ENCODE measurements around the gene ZBTB7C. TPM values are rescaled to one million over a fixed set of nuclear protein-coding genes. Genes with fewer than 3 reads are reported as not detected.

The ZBTB7C gene
- total and polyA plus RNA-seq, 9 donors: 1.5 to 26.6 (median 15.7) TPM

- no peak for TF ChIP-seq CTCF (IDR thresholded peaks at IDR 0.05)
- no peak for TF ChIP-seq POLR2A (IDR thresholded peaks at IDR 0.05)
- no peak for TF ChIP-seq EP300 (IDR thresholded peaks at IDR 0.05)
- 72 to 80% (median 72%) methylated on average over 5 of the region's 5 CpGs for WGBS, 3 donors
- Histone ChIP-seq H3K36me3 (no peaks in the 10 kb centered on the region), H3K27me3 (no peaks in the 10 kb centered on the region), H3K9me3 (no peaks in the 10 kb centered on the region), H3K27ac (no peak overlapping the region), H3K4me1 (ENCODE audit: insufficient read depth) (no peaks in the 10 kb centered on the region), H3K4me3 (no peak overlapping the region)
- DNase-seq: no peak
- intact Hi-C loops (cut with DNase I): no loop called here
Observed at GRCh38 chr18:47986620-47987387, 422.4 kb downstream of the ZBTB7C start.

DNA sequence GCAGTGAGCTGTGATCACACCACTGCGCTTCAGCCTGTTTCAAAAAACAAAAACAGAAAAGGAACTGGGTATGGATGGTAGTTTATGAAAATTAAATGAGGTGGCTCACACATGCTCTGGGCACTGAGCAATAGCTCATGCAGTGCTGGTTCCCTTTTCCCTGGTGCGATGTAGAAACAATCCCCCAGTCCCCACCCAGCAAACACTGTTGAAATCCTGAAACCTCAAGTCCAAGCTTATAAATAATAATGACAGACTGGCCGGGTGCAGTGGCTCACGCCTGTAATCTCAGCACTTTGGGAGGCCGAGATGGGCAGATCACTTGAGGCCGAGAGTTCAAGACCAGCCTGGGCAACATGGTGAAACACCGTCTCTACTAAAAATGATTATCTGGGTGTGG lies 423.3 kb downstream of the ZBTB7C start:
- no peak overlapping the region for H3K27ac ChIP-seq
- no peaks in the 10 kb centered on the region for H3K36me3 ChIP-seq
- no peak overlapping the region for H3K4me3 ChIP-seq
- intact Hi-C loops (cut with DNase I): no loop called here
- no peak for TF ChIP-seq CTCF (IDR thresholded peaks at IDR 0.05)
- no peak for TF ChIP-seq POLR2A (IDR thresholded peaks at IDR 0.05)
- no peak for TF ChIP-seq EP300 (IDR thresholded peaks at IDR 0.05)
- H3K4me1 ChIP-seq (ENCODE audit: insufficient read depth): no peaks in the 10 kb centered on the region
- whole genome bisulfite sequencing, 3 donors: 77 to 91% (median 85%) methylated on average over 7 of the region's 7 CpGs
- no peak for DNase-seq
- no peaks in the 10 kb centered on the region for H3K27me3 ChIP-seq
- H3K9me3 ChIP-seq: no peaks in the 10 kb centered on the region

GRCh38 chr18:47984991-47985390 lies 424.2 kb downstream of the ZBTB7C start:
- no peaks in the 10 kb centered on the region for H3K9me3 ChIP-seq
- intact Hi-C loops (cut with DNase I): no loop called here
- H3K27ac ChIP-seq: no peak overlapping the region
- TF ChIP-seq EP300 (IDR thresholded peaks at IDR 0.05): no peak
- no peaks in the 10 kb centered on the region for H3K36me3 ChIP-seq
- no peak overlapping the region for H3K4me3 ChIP-seq
- no peaks in the 10 kb centered on the region for H3K27me3 ChIP-seq
- H3K4me1 ChIP-seq (ENCODE audit: insufficient read depth): no peaks in the 10 kb centered on the region
- WGBS, 3 donors: 86 to 89% (median 87%) methylated on average over 4 of the region's 4 CpGs
- no peak for DNase-seq

GRCh38 chr18:47983946-47984345 lies 425.2 kb downstream of the ZBTB7C start:
- H3K27me3 ChIP-seq: no peaks in the 10 kb centered on the region
- no peaks in the 10 kb centered on the region for H3K9me3 ChIP-seq
- H3K4me1 ChIP-seq (ENCODE audit: insufficient read depth): no peaks in the 10 kb centered on the region
- H3K36me3 ChIP-seq: no peaks in the 10 kb centered on the region
- WGBS, 3 donors: 90 to 95% (median 93%) methylated on average over 6 of the region's 6 CpGs
- H3K27ac ChIP-seq: no peak overlapping the region
- intact Hi-C loops (cut with DNase I): no loop called here
- no peak overlapping the region for H3K4me3 ChIP-seq
- no peak for TF ChIP-seq EP300 (IDR thresholded peaks at IDR 0.05)
- no peak for TF ChIP-seq CTCF (IDR thresholded peaks at IDR 0.05)
- no peak for TF ChIP-seq POLR2A (IDR thresholded peaks at IDR 0.05)
- DNase-seq: no peak

GRCh38 chr18:47983055-47983454 lies 426.1 kb downstream of the ZBTB7C start:
- H3K27me3 ChIP-seq: no peaks in the 10 kb centered on the region
- DNase-seq: no peak
- WGBS, 3 donors: 79 to 91% (median 89%) methylated on average over 2 of the region's 2 CpGs
- no peak overlapping the region for H3K4me3 ChIP-seq
- no peaks in the 10 kb centered on the region for H3K36me3 ChIP-seq
- TF ChIP-seq CTCF (IDR thresholded peaks at IDR 0.05) (no peak), POLR2A (IDR thresholded peaks at IDR 0.05) (no peak), EP300 (IDR thresholded peaks at IDR 0.05) (no peak)
- H3K4me1 ChIP-seq (ENCODE audit: insufficient read depth): no peaks in the 10 kb centered on the region
- H3K27ac ChIP-seq: no peak overlapping the region
- no peaks in the 10 kb centered on the region for H3K9me3 ChIP-seq
- intact Hi-C loops (cut with DNase I): no loop called here
